B cell (primary cell): ENCODE data around the gene KCNQ1OT1. TPM values are rescaled to one million over a fixed set of nuclear protein-coding genes. Genes with fewer than 3 reads are reported as not detected.

ENCODE experiments used
- ATAC-seq: fragments of 200-7000 bp; cut with Tn5 transposase; one replicate; pipeline ENCODE4 v1.10.0; 2021; ENCODE audit warnings: low read depth, mild to moderate bottlenecking, moderate number of reproducible peaks, moderate library complexity
- CTCF ChIA-PET: fragments of 350-600 bp; sonication (Branson Sonifier 250); formaldehyde crosslinking; loops from one replicate; lab custom pipeline; 2021; ENCODE audit warnings: antibody characterized with exemption, inconsistent platforms; lab: Charles Lee
- POLR2A ChIA-PET: fragments of 350-600 bp; sonication (Branson Sonifier 250); formaldehyde crosslinking; loops from one replicate; lab custom pipeline; 2021; ENCODE audit warnings: antibody characterized with exemption; lab: Charles Lee
- DNase-seq: peaks from one replicate; pipeline ENCODE4 v3.0.0; 2013
- H2AFZ ChIP-seq: 2 replicates; pipeline ENCODE4 v1.6.1; 2012; ENCODE audit warnings: mild to moderate bottlenecking, low read depth, low read length; ENCODE audit not compliant: insufficient read depth, poor library complexity, severe bottlenecking
- H3K27ac ChIP-seq, 2 donors: 1 replicate in 1 of 2; 2 replicates in 1 of 2; pipeline ENCODE4 v1.5.1; 2012 to 2013; ENCODE audit warnings: low read length in 2 of 2, mild to moderate bottlenecking in 2 of 2, moderate library complexity in 1 of 2
- H3K27me3 ChIP-seq, 4 experiments: fragments of 200-600 bp in 1 of 4; sonication (generic) in 1 of 4; replicated peaks in 1 of 4; 1 replicate in 2 of 4; 2 replicates in 2 of 4; pipeline versions ENCODE4 v1.6.1 to v1.7.0; 2013 to 2016; ENCODE audit warnings: low read length in 3 of 4, mild to moderate bottlenecking in 2 of 4, mixed read lengths in 1 of 4, moderate library complexity in 1 of 4; ENCODE audit not compliant: insufficient read depth in 4 of 4, control insufficient read depth in 3 of 4; ENCODE audit errors: control extremely low read depth in 1 of 4
- H3K36me3 ChIP-seq, 2 experiments: replicated peaks in 1 of 2; 1 replicate in 1 of 2; 2 replicates in 1 of 2; pipeline versions ENCODE4 v1.6.1 to v1.7.1; 2013; ENCODE audit warnings: low read length in 1 of 2; ENCODE audit not compliant: insufficient read depth in 2 of 2, control insufficient read depth in 1 of 2; ENCODE audit errors: control extremely low read depth in 1 of 2, extremely low read depth in 1 of 2
- H3K4me1 ChIP-seq, 2 donors: fragments of 200-600 bp in 1 of 2; sonication (generic) in 1 of 2; 1 replicate in 1 of 2; 2 replicates in 1 of 2; pipeline versions ENCODE4 v1.5.1 to v1.6.1; 2013 to 2017; ENCODE audit warnings: low read length in 2 of 2; ENCODE audit not compliant: control insufficient read depth in 2 of 2, insufficient read depth in 2 of 2
- H3K4me2 ChIP-seq: replicated peaks from 2 replicates; pipeline ENCODE3; 2012; ENCODE audit warnings: mild to moderate bottlenecking, low read depth, low read length; ENCODE audit not compliant: poor library complexity, severe bottlenecking
- H3K4me3 ChIP-seq, 5 experiments: fragments of 200-600 bp in 1 of 5; sonication (generic) in 1 of 5; 1 replicate in 3 of 5; 2 replicates in 2 of 5; pipeline versions ENCODE4 v1.5.1 to v1.7.0; 2011 to 2016; ENCODE audit warnings: low read length in 4 of 5, mild to moderate bottlenecking in 4 of 5, low read depth in 2 of 5, control low read depth in 1 of 5, moderate library complexity in 1 of 5; ENCODE audit not compliant: insufficient read depth in 1 of 5; ENCODE audit errors: control extremely low read depth in 1 of 5, extremely low read depth in 1 of 5
- H3K79me2 ChIP-seq: fragments of 200-600 bp; sonication (generic); one replicate; pipeline ENCODE4 v1.6.0; 2016; ENCODE audit warnings: low read length; ENCODE audit not compliant: control insufficient read depth, insufficient read depth
- H3K9ac ChIP-seq: fragments of 200-600 bp; sonication (generic); 2 replicates; pipeline ENCODE4 v1.6.1; 2017; ENCODE audit warnings: mild to moderate bottlenecking, low read length, moderate library complexity
- H3K9me3 ChIP-seq, 3 donors: one replicate each; pipeline versions ENCODE4 v1.6.1 to v1.7.1; 2013; ENCODE audit warnings: low read length in 2 of 3; ENCODE audit not compliant: control insufficient read depth in 2 of 3, insufficient read depth in 1 of 3; ENCODE audit errors: control extremely low read depth in 1 of 3
- H4K20me1 ChIP-seq: 2 replicates; pipeline ENCODE4 v1.6.0; 2012; ENCODE audit warnings: mild to moderate bottlenecking, low read length; ENCODE audit not compliant: insufficient read depth, control insufficient read depth, poor library complexity, severe bottlenecking
- H3K27ac Mint-ChIP-seq: one replicate; pipeline ENCODE4 v1.8.0; 2021; ENCODE audit warnings: mixed read lengths
- H3K27me3 Mint-ChIP-seq: one replicate; pipeline ENCODE4 v1.8.0; 2021; ENCODE audit warnings: mixed read lengths
- H3K4me1 Mint-ChIP-seq: one replicate; pipeline ENCODE4 v1.8.0; 2021; ENCODE audit warnings: mixed read lengths
- H3K4me3 Mint-ChIP-seq: one replicate; pipeline ENCODE4 v1.8.0; 2021; ENCODE audit warnings: mixed read lengths
- H3K9me3 Mint-ChIP-seq: one replicate; pipeline ENCODE4 v1.8.0; 2022; ENCODE audit warnings: mixed read lengths; ENCODE audit not compliant: insufficient read depth
- CTCF ChIP-seq: fragments of 200-600 bp; IDR thresholded peaks from one replicate; pipeline ENCODE4 v1.8.0; 2022; ENCODE audit warnings: antibody characterized with exemption, mild to moderate bottlenecking
- EZH2 ChIP-seq: IDR thresholded peaks from 2 replicates; pipeline ENCODE4 v1.6.1; 2012; ENCODE audit warnings: borderline replicate concordance, low read depth, mild to moderate bottlenecking, moderate library complexity, low read length; ENCODE audit not compliant: insufficient read depth, poor library complexity, severe bottlenecking
- WGBS: methylation state at CpG from one replicate; pipeline ENCODE4 v1.1.5; 2013; ENCODE audit warnings: missing lambda C conversion rate; ENCODE audit not compliant: insufficient coverage; 5-methylcytosine and 5-hydroxymethylcytosine counted together
- intact Hi-C: fragments of 100-400 bp; cut with micrococcal nuclease; formaldehyde crosslinking; loops from one replicate; pipeline ENCODE4 v1.10.0; 2022
- polyA plus RNA-seq: library from polyadenylated mRNA; depleted of rRNA; stranded (reverse); fragments of >200 nt; gene quantifications from 2 replicates; pipeline ENCODE4 v1.2.3, GENCODE V29; 2012
- total RNA-seq, 2 donors: library from RNA; stranded (reverse); fragments of 120-200 nt in 1 of 2; gene quantifications; 1 replicate in 1 of 2; 2 replicates in 1 of 2; pipeline versions ENCODE4 v1.2.3 to v1.2.4, GENCODE V29; 2013 to 2022

The KCNQ1OT1 gene
- total and polyA plus RNA-seq, 2 donors (not counting 1 experiment from before 2014, with no cell fraction given): 0.03 to 0.89 TPM

DNA sequence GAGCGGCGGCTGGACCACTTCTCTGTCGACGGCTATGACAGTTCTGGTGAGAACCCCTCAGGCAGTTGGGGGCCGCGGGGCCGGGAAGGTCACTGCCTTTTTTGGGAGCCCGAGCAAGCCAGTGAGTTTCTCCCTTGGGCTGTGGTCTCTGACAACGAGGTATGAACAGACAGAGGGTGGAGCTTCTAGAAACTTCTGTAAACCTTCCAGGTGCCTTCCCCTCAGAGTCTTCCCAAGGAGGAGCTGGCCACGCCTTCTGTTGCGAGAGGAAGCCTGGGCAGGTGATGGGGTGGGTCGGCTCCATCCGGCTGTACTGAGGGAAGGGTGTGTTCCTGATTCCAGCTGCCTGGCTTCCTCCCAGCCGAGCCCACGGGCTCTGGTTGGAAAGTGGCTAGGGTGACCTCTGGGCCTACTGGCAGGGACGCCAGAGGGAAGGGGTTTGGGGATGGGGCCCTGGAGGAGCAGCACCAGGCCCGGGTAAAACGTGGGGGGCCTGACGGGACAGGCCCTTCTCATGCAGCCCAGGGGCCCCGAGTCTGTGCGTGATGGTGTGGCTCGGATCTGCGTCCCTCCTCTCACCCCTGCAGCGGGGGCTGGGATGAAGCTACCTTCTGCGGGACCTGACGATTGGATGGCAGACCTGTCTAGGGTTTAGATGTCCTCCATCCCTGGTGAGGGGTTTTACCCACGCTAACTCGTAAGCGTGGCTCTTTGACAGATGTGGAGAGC, 110.8 kb downstream of the KCNQ1OT1 start:
- H3K79me2 ChIP-seq: no peaks in the 10 kb centered on the region
- no peak overlapping the region for H3K27ac ChIP-seq
- Mint-ChIP-seq H3K4me3 (no peak overlapping the region), H3K27me3 (no peaks in the 10 kb centered on the region), H3K9me3 (no peaks in the 10 kb centered on the region), H3K4me1 (no peaks in the 10 kb centered on the region), H3K27ac (no peak overlapping the region)
- H3K27me3 ChIP-seq: no peaks in the 10 kb centered on the region
- ChIA-PET CTCF (no interaction called here), POLR2A (no interaction called here)
- ATAC-seq (no peak), DNase-seq (no peak)
- H4K20me1 ChIP-seq: no peaks in the 10 kb centered on the region
- H3K9me3 ChIP-seq: no peaks in the 10 kb centered on the region
- H3K36me3 ChIP-seq: peaks cover 0 to 23% of the 10 kb centered on the region in 2 experiments
- no peak overlapping the region for H3K4me2 ChIP-seq
- WGBS: 88% methylated on average over 24 of the region's 29 CpGs
- H3K4me1 ChIP-seq: no peaks in the 10 kb centered on the region
- intact Hi-C loops: no loop called here
- TF ChIP-seq CTCF: no peak
- TF ChIP-seq EZH2: no peak
- H3K9ac ChIP-seq: no peak overlapping the region
- H3K4me3 ChIP-seq: no peak overlapping the region
- H2AFZ ChIP-seq: no peak overlapping the region

- Mint-ChIP-seq H3K27me3 (no peaks in the 10 kb centered on the region), H3K4me3 (no peak overlapping the region), H3K9me3 (no peaks in the 10 kb centered on the region), H3K27ac (no peak overlapping the region), H3K4me1 (no peaks in the 10 kb centered on the region)
- H4K20me1 ChIP-seq: no peaks in the 10 kb centered on the region
- H3K9ac ChIP-seq: no peak overlapping the region
- no peaks in the 10 kb centered on the region for H3K27me3 ChIP-seq
- H3K36me3 ChIP-seq: peaks cover 0 to 21% of the 10 kb centered on the region in 2 experiments
- ATAC-seq (no peak), DNase-seq (no peak)
- no peak overlapping the region for H2AFZ ChIP-seq
- no peak overlapping the region for H3K27ac ChIP-seq
- H3K4me2 ChIP-seq: no peak overlapping the region
- intact Hi-C loops: no loop called here
- H3K4me1 ChIP-seq: no peaks in the 10 kb centered on the region
- POLR2A ChIA-PET: no interaction called here
- H3K79me2 ChIP-seq: no peaks in the 10 kb centered on the region
- H3K4me3 ChIP-seq: no peak overlapping the region
- TF ChIP-seq CTCF: no peak
- TF ChIP-seq EZH2: no peak
- H3K9me3 ChIP-seq: no peaks in the 10 kb centered on the region
- CTCF ChIA-PET: no interaction called here
- WGBS: 94% methylated on average over 25 of the region's 25 CpGs
These were observed 111.6 kb downstream of the KCNQ1OT1 start for GRCh38 chr11:2587976-2588748.
